GM19372 (cell line): ENCODE measurements around the gene ZNG1F.
"Not testable (repeated sequence)": the region's sequence is repeated elsewhere in the genome, so short reads cannot be mapped to it uniquely, and the experiment has no call there.

Experiments
- ATAC-seq: cut with Tn5 transposase; IDR thresholded peaks from one replicate; pipeline ENCODE4 v1.9.1; 2021; ENCODE audit warnings: mild to moderate bottlenecking, low read depth, moderate library complexity; ENCODE audit not compliant: unreplicated experiment

ZNG1F gene

GRCh38 chr9:41123812-41124211 lies 65.3 kb downstream of the ZNG1F start:
- ATAC-seq, result not testable (repeated sequence)

GRCh38 chr9:41123396-41123795 lies 65.7 kb downstream of the ZNG1F start:
- not testable (repeated sequence) for ATAC-seq

GRCh38 chr9:41120696-41121095 lies 68.4 kb downstream of the ZNG1F start:
- ATAC-seq, result not testable (repeated sequence)

GRCh38 chr9:41119719-41120118 lies 69.4 kb downstream of the ZNG1F start:
- ATAC-seq, result not testable (repeated sequence)

GRCh38 chr9:41119311-41119710 lies 69.8 kb downstream of the ZNG1F start:
- not testable (repeated sequence) for ATAC-seq

GRCh38 chr9:41113348-41113747 lies 75.8 kb downstream of the ZNG1F start:
- not testable (repeated sequence) for ATAC-seq

- ATAC-seq, result not testable (repeated sequence)
Observed at GRCh38 chr9:41111414-41111813, 77.7 kb downstream of the ZNG1F start.

GRCh38 chr9:41110913-41111312 lies 78.2 kb downstream of the ZNG1F start:
- not testable (repeated sequence) for ATAC-seq

- not testable (repeated sequence) for ATAC-seq
Observed at GRCh38 chr9:41109253-41109652, 79.9 kb downstream of the ZNG1F start.

- not testable (repeated sequence) for ATAC-seq
Observed at GRCh38 chr9:41108816-41109215, 80.3 kb downstream of the ZNG1F start.

GRCh38 chr9:41106472-41107116 lies 82.5 kb downstream of the ZNG1F start:
- not testable (repeated sequence) for ATAC-seq

GRCh38 chr9:41105557-41106253 lies 83.4 kb downstream of the ZNG1F start:
- ATAC-seq, result not testable (repeated sequence)

- ATAC-seq, result not testable (repeated sequence)
Observed at GRCh38 chr9:41104542-41104941, 84.6 kb downstream of the ZNG1F start.

- not testable (repeated sequence) for ATAC-seq
Observed at GRCh38 chr9:41100508-41100907, 88.6 kb downstream of the ZNG1F start.

- ATAC-seq, result not testable (repeated sequence)
Observed at GRCh38 chr9:41098759-41099158, 90.4 kb downstream of the ZNG1F start.

- ATAC-seq, result not testable (repeated sequence)
Observed at GRCh38 chr9:41095060-41095459, 94.1 kb downstream of the ZNG1F start.

GRCh38 chr9:41094010-41094773 lies 94.9 kb downstream of the ZNG1F start:
- ATAC-seq, result not testable (repeated sequence)

GRCh38 chr9:41090922-41091321 lies 98.2 kb downstream of the ZNG1F start:
- ATAC-seq, result not testable (repeated sequence)

- not testable (repeated sequence) for ATAC-seq
Observed at GRCh38 chr9:41090386-41090785, 98.7 kb downstream of the ZNG1F start.

- ATAC-seq, result peak; percentile 78
Observed at GRCh38 chr9:41088450-41089059, 100.6 kb downstream of the ZNG1F start.

- ATAC-seq, result not testable (repeated sequence)
Observed at GRCh38 chr9:41087929-41088328, 101.2 kb downstream of the ZNG1F start.
